Retinal pigment epithelial cell (primary cell): ENCODE measurements around the gene P3H2.
A peak's percentile ranks its signal among the peaks of the same experiment; 100 is the strongest.

Experiments
- DNase-seq: peaks from one replicate; pipeline ENCODE4 v3.0.0-alpha.2; 2010; ENCODE audit warnings: low read depth
- H3K4me3 ChIP-seq: 2 replicates; pipeline ENCODE4 v1.5.1; 2011; ENCODE audit warnings: mild to moderate bottlenecking, low read length, control low read depth, moderate library complexity
- TF ChIP-seq, protein P1 (sequence below): conservative IDR thresholded peaks from 2 replicates; pipeline ENCODE4 v1.5.1; 2011; ENCODE audit warnings: low read depth, low read length, control low read depth, inconsistent platforms

Gene P3H2

DNA sequence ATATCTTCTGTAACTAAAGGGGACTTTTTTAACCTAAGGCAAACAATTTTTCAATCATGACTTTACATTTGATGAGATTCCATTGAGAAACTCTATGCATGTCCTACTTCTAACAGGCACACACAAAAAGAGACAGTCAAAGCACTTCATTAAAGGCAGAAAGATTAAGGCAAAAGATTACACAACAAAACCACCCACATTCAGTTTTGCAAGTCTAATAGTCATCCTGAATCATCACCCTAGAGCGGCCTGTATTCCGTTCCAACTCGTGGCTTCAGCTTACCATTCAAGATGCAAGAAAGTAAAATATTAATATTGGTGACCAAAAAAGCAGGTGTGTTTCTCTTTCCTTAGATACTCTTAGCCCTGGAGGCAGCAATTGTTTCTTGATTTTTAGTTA, 205.9 kb downstream of the P3H2 start:
- peak; percentile 65 for DNase-seq
- TF ChIP-seq, protein P1, sequence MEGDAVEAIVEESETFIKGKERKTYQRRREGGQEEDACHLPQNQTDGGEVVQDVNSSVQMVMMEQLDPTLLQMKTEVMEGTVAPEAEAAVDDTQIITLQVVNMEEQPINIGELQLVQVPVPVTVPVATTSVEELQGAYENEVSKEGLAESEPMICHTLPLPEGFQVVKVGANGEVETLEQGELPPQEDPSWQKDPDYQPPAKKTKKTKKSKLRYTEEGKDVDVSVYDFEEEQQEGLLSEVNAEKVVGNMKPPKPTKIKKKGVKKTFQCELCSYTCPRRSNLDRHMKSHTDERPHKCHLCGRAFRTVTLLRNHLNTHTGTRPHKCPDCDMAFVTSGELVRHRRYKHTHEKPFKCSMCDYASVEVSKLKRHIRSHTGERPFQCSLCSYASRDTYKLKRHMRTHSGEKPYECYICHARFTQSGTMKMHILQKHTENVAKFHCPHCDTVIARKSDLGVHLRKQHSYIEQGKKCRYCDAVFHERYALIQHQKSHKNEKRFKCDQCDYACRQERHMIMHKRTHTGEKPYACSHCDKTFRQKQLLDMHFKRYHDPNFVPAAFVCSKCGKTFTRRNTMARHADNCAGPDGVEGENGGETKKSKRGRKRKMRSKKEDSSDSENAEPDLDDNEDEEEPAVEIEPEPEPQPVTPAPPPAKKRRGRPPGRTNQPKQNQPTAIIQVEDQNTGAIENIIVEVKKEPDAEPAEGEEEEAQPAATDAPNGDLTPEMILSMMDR, result no peak
- no peak overlapping the region for H3K4me3 ChIP-seq

DNA sequence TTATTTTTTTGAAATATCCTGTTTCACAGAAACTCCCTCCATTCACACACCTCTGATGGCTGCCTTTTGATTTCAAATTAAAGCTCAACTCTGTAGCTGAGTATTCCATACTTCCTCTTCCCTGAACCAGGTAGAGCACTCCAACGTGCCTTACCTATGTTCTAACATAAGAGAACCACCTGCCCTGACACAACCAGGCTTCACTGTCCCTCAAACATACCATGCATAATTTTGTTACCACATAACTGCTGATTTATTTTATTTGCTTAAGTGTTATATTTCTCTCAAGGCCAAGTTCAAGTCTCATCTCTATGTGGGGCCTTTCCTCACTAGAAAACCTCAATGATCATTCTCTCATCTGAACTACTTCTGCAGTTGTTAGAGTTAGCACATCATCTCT, 209.7 kb downstream of the P3H2 start:
- no peak overlapping the region for H3K4me3 ChIP-seq
- DNase-seq, result no peak
- TF ChIP-seq, protein P1, result no peak

DNA sequence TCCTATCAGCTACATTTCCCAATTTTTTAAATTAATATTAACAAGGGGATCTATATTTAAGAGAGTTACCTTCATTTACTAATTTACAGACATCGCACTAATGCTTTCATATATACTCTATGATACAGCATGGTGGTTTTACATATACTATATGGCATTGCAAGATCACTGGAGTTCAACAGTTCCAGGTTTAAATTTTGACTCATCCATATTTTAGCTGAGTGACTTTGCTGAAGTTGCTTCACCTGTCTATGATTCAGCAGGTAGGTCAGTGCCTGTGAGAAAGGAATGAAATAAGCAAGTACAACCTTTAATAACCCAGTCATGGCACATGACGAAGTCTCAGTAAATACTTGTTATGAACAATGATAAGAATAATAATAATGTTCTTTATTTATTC, 211.1 kb downstream of the P3H2 start:
- H3K4me3 ChIP-seq, result no peak overlapping the region
- TF ChIP-seq, protein P1, result no peak
- no peak for DNase-seq

DNA sequence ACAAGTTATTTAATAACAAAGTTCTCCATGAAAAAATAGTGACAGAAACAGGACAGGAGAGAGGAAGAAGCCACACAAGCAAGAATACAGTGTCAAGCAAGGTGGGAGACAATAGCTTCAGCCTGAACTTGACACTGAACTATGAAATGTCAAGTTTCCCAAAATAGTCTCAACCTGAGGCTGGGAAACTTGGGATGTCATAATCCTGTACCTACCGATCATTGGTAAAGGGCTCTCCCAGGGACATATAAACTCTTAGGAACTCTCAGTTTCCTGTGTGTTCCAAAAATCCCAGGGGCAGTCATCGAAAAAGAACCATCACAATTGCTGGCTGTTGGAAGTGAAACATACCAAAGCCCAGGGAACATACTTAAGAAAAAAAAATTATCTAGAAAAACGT, 211.6 kb downstream of the P3H2 start:
- H3K4me3 ChIP-seq, result no peak overlapping the region
- DNase-seq, result no peak
- TF ChIP-seq, protein P1, result no peak

DNA sequence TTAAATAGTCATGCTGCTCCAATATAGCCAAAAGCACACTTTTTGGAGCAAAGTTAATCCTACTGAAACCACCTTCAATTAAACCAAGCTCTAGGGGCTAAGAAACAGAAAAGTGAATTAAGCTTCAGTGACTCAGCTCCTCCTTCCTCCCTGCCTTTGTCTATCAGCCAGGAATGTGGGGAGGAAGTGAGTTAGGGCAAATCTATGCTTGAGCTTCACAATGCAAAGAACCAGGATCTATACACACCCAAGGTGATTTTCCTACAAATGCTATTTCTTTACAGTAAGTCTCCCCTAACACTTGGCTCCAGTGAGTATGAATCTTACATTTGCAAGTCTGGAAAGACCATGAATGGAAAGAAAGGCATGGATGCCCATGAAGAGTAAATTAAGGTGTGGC, 212.1 kb downstream of the P3H2 start:
- DNase-seq, result peak; percentile 27

DNA sequence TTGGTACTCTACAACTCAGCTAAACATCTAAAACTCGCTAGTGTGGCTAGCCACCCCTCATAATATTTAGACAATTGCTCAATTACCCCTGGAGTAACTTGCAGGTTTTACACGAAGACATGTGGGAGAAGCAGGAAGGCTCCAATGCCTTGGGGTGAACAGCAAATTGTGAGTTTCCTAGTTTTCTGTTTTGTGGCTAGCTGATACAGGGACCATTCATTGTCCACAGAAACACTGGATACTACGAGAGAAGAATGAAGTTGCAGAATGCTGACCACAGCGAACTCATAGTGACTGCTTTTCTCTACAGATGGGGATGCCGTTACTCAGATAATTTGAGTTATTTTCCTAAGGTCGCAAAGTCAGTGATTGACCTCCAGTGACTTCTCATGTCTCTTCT, 212.9 kb downstream of the P3H2 start:
- TF ChIP-seq, protein P1, result no peak
- no peak for DNase-seq
- H3K4me3 ChIP-seq, result no peak overlapping the region

More for the DNA sequence above, 212.1 kb downstream of the P3H2 start:
- no peak overlapping the region for H3K4me3 ChIP-seq
- TF ChIP-seq, protein P1, result no peak
